ACC112 (cell line): ENCODE results near the gene THPO.

Experiments used
- H2AFZ ChIP-seq: fragments of 200-600 bp; sonication (generic); one replicate; pipeline ENCODE4 v1.6.0; 2017; ENCODE audit warnings: antibody characterized with exemption, low read length; ENCODE audit not compliant: unreplicated experiment
- H3K27ac ChIP-seq: fragments of 200-600 bp; sonication (generic); 2 replicates; pipeline ENCODE4 v1.5.1; 2014; ENCODE audit warnings: low read depth, mild to moderate bottlenecking, antibody characterized with exemption, low read length, moderate library complexity
- H3K27me3 ChIP-seq: fragments of 200-600 bp; sonication (generic); 2 replicates; pipeline ENCODE4 v1.6.1; 2014; ENCODE audit warnings: mild to moderate bottlenecking, antibody characterized with exemption, low read length, moderate library complexity, mixed read lengths; ENCODE audit not compliant: insufficient read depth
- H3K36me3 ChIP-seq: fragments of 200-600 bp; sonication (generic); 2 replicates; pipeline ENCODE4 v1.6.1; 2016; ENCODE audit warnings: mild to moderate bottlenecking, antibody characterized with exemption, low read length, moderate library complexity, mixed read lengths; ENCODE audit not compliant: insufficient read depth
- H3K4me1 ChIP-seq: fragments of 200-600 bp; sonication (generic); one replicate; pipeline ENCODE4 v1.6.1; 2016; ENCODE audit warnings: low read length, mixed read lengths; ENCODE audit not compliant: insufficient read depth, unreplicated experiment, control insufficient read depth
- H3K4me3 ChIP-seq: fragments of 200-600 bp; sonication (generic); 2 replicates; pipeline ENCODE4 v1.5.1; 2014; ENCODE audit warnings: mild to moderate bottlenecking, low read depth, low read length
- H3K79me2 ChIP-seq: fragments of 200-600 bp; sonication (generic); one replicate; pipeline ENCODE4 v1.6.0; 2016; ENCODE audit warnings: low read length; ENCODE audit not compliant: control insufficient read depth, unreplicated experiment, insufficient read depth

THPO gene

DNA sequence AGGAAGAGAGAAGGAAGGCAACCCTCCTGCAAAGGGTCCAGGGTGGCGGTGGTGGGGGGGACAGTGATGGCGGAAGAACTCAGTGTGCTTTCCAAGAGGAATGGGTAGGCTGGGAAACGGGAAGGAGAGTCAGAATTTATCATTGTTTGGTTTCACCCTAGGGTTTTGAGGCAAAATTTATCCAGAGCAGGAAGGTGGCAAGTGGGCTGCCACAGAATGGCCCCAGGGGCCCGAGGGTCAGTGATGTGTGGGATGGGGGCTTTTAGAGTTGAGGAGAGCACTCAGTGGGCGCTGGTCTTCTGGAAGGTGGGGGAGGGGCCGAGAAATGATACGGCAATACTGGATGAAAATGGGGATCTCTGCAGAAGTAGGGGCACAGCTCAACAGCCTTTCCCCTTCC is 40.0 kb downstream of the THPO start:
- H3K4me3 ChIP-seq = peak overlapping the region; percentile 83
- peak overlapping the region; percentile 94 for H3K27ac ChIP-seq
- H2AFZ ChIP-seq = no peak overlapping the region
- peaks cover 51% of the 10 kb centered on the region for H3K79me2 ChIP-seq
- peaks cover 15% of the 10 kb centered on the region; the same call in 1 of the 2 replicates for H3K36me3 ChIP-seq
- H3K27me3 ChIP-seq = no peaks in the 10 kb centered on the region
- H3K4me1 ChIP-seq = peaks cover 63% of the 10 kb centered on the region

DNA sequence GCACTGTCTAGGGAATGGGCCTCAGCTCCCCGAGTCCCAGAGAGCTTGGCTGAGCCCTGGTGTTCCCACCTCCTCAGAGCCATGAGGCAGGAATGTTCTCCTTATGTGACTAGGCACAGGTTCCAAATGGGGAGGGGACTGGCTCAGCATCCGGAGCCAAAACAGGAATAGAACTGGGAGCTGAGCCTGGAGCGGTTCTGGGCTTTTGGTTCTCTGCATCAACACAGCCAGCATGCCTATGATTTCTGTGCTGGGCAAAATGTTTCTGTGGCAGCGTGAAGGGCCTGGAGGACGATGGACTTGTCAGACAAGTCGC is 40.6 kb downstream of the THPO start, which contains the start of gene FAM131A:
TSS of gene FAM131A (plus strand) at position 202 of the 316 bp plus-strand sequence. CDS start at position 233, 31 bp downstream.
- H3K36me3 ChIP-seq = peaks cover 19% of the 10 kb centered on the region; the same call in 1 of the 2 replicates
- H3K27me3 ChIP-seq = no peaks in the 10 kb centered on the region
- H3K4me1 ChIP-seq = peaks cover 69% of the 10 kb centered on the region
- no peak within 1 kb of the TSS for H2AFZ ChIP-seq
- peak within 1 kb of the TSS; percentile 83 for H3K4me3 ChIP-seq
- peaks cover 55% of the 10 kb centered on the region for H3K79me2 ChIP-seq
- peak within 1 kb of the TSS; percentile 94 for H3K27ac ChIP-seq

DNA sequence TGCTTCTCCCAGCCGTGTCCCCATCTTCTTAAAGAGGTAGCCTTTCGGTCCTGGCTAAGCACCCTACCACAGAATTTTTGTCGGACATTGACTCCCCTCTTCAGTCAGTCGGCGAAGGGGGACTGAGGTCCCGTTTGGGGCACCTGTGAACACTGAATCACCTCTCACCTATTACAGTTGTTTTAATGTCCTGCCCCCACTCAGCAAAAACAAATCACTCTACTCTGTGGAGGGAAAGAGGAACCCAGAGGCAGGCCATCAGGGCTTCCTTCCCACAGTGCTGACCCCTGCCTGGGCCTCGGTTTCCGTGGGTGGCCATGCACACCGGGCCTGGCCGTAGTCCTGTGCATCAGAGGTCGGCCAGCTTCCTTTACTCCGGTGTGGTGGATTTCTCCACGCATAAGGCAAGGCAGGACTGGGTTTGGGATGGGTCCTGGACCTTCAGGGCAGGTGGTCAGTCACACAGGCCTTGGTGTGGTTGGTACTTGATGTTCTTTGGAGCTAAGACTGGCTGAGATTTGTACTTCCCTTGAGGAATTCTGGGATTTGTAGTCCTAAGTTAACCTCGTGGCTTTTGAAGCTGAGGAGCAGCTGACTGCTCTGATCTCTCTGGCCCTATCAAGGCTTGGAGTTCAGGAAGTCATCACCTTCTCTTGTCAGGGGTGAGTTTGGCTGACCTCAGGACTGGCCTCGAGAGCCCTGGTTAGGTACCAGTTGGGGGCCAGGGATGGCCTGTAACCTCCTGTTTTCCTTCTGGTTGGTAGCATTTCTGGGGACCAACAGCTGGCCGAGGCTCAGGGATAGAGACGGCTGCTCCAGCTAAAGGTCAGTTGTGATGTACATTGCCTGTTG is 41.2 kb downstream of the THPO start:
- Histone ChIP-seq H3K4me1 (peaks cover 75% of the 10 kb centered on the region), H3K4me3 (peak overlapping the region; percentile 83), H3K36me3 (peaks cover 22% of the 10 kb centered on the region; the same call in 1 of the 2 replicates), H3K79me2 (peaks cover 55% of the 10 kb centered on the region), H3K27me3 (no peaks in the 10 kb centered on the region), H3K27ac (peak overlapping the region; percentile 94), H2AFZ (no peak overlapping the region)

DNA sequence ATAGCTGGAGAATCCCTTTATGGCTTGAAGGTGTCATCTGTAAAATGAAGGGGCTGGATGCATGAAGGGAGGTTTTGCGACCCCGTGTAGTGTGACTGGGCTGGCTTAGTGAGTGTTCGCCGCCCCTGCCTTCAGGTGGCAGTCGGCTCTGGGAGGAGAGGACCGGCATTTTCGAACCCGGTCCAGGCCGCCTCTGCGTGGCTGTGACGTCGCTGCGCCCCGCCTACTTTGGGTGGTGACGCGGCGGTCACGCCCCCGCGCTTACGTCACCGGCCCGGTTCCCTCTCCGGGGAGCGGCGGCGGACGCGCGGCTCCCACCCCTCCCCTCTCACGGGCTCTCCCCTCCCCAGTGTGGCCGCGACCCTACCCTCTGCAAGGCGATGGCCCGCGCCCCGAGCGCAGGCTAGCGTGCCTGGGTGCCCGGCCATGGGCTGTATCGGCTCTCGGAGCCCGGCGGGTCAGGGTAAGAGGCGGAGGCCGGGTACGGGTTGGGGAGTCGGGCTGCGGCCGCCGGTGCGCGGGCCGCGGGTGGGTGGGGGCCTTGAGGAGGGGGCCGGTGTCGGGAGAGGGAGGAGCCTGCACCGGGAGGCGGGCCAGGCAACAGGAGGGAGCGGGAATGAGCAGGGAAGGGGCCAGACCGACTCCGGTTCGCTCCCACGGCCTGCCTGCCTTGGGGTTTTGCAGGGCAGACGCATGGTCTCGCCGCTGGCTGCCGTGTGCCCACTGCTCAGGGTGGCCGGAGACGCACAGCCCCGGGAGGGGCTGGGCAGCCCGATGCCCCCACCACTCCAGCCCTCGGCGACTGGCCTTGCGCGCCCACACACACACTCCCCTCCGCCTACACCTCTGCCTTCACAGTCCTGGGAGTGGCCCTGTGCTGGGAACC is 42.1 kb downstream of the THPO start:
- no peaks in the 10 kb centered on the region for H3K27me3 ChIP-seq
- H3K79me2 ChIP-seq = peaks cover 50% of the 10 kb centered on the region
- H3K36me3 ChIP-seq = peaks cover 30% of the 10 kb centered on the region; the same call in 1 of the 2 replicates
- peak overlapping the region; percentile 83 for H3K4me3 ChIP-seq
- no peak overlapping the region for H2AFZ ChIP-seq
- peaks cover 80% of the 10 kb centered on the region for H3K4me1 ChIP-seq
- H3K27ac ChIP-seq = peak overlapping the region; percentile 94

DNA sequence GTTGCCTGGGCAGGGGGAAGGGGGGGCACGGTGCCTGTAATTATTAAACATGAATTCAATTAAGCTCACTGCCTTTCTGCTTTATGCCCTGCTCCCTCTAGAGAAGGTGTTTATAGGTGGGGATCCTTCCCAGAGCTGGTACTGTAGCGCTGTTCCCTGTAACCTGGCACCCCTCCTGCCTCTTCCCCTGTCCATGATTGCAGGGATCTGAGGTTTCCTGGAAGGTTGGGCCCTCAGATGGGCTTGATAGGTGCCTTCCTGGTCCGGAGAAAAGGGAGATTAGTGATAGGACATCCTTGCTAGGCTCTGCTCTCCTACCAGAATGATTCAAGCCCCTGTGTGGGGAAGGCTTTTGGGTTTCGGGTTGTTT is 42.7 kb downstream of the THPO start:
- peaks cover 75% of the 10 kb centered on the region for H3K4me1 ChIP-seq
- H3K36me3 ChIP-seq = peaks cover 34% of the 10 kb centered on the region
- H3K27ac ChIP-seq = peak overlapping the region; percentile 94
- peaks cover 48% of the 10 kb centered on the region for H3K79me2 ChIP-seq
- H3K4me3 ChIP-seq = peak overlapping the region; percentile 83
- no peaks in the 10 kb centered on the region for H3K27me3 ChIP-seq
- no peak overlapping the region for H2AFZ ChIP-seq

DNA sequence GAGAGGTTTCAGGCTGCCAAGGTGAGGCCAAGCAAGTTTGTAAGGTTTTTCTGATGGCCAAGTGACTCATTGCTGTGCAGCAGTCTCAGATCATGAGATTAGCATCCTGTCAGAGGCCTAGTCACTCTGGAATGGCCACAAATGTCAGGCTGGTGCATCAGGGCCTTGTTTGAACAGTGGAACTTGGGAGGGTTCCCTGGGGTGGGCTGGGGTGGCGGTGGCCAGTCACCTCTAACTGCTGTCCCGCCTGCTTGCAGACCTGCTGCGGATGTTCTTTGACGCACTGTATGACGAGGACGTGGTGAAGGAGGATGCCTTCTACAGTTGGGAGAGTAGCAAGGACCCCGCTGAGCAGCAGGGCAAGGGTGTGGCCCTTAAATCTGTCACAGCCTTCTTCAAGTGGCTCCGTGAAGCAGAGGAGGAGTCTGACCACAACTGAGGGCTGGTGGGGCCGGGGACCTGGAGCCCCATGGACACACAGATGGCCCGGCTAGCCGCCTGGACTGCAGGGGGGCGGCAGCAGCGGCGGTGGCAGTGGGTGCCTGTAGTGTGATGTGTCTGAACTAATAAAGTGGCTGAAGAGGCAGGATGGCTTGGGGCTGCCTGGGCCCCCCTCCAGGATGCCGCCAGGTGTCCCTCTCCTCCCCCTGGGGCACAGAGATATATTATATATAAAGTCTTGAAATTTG is 43.4 kb downstream of the THPO start:
- Histone ChIP-seq H3K27ac (peak overlapping the region; percentile 94), H3K4me3 (no peak overlapping the region), H3K36me3 (peaks cover 38% of the 10 kb centered on the region), H2AFZ (no peak overlapping the region), H3K79me2 (peaks cover 43% of the 10 kb centered on the region), H3K4me1 (peaks cover 75% of the 10 kb centered on the region), H3K27me3 (no peaks in the 10 kb centered on the region)

DNA sequence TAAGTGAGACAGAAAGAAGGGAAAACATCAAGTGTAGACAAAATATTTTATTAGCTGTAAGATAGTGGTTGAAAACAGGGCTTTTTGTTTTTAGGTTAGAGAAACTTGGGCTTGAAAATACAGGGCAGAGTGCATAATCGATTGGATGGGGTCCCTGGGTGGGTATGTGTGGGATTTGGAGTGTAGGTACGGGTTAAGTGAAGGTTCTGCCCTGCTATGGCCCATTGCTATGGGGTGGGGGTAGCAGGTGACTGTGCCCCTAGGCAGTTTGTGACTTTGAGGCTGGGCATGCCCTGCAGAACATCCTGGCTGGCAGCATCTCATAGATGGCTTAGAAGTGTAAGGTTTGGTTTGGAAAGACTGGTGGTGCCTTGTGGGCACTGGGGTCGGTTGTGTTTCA is 44.3 kb downstream of the THPO start:
- Histone ChIP-seq H3K4me3 (no peak overlapping the region), H2AFZ (no peak overlapping the region), H3K36me3 (peaks cover 47% of the 10 kb centered on the region), H3K27ac (peak overlapping the region; percentile 94), H3K4me1 (peaks cover 70% of the 10 kb centered on the region), H3K27me3 (no peaks in the 10 kb centered on the region), H3K79me2 (peaks cover 39% of the 10 kb centered on the region)

DNA sequence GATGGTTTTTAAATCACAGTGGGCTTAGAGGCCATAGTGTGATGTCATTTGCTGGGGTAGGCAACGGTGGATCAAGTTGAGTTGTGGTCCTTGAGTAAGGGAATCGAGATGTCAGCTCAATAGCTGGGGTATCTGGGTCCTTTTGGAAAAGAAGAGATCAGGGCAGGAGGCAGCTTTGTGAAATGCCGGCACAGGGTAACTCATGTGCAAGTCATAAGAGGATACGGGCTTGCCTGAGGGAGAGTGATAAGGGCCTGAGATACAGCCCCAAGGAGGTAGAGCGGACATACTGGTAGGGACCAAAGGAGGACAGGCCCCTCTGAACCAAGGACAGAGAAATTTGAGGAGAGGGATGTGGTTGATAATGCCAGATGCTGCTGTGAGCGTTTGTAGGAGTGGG is 44.8 kb downstream of the THPO start:
- peaks cover 39% of the 10 kb centered on the region for H3K79me2 ChIP-seq

DNA sequence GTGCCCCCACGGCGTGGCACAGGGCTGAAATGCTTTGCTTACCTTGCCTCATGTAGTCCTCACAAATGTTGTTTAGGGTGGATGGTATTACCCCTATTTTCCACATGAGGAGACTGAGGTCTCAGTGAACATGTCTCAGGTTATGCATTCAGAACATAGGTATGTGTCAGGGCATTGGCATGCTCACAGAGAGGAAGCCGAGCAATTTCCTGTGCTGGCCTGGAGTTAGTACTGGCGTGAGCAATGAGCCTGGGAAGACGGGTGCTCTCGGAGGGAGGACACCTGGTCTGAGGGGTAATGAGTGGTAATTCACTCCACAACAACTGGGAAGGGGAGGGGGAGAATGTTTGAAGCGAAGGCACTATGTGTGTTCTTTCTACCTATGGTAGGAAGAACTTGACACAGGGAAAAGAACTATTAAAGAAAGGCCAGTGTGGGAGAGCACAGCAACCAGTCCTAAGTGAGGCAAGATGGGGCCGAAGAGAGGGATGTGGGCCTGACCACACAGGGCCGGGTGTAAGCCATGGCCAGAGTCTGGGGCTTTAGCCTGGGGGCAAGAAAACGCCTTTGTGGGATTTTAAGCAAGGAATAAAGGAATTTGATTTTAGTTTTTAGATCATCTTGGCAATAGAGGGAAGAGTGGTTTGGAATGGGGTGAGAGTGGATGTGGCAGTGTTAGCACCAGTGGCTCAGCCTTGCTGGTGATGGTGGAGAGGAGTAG is 45.5 kb downstream of the THPO start:
- Histone ChIP-seq H3K36me3 (peaks cover 57% of the 10 kb centered on the region), H3K27me3 (no peaks in the 10 kb centered on the region), H3K4me3 (peak overlapping the region; percentile 9; the same call in 1 of the 2 replicates), H3K27ac (peak overlapping the region; percentile 94), H3K79me2 (peaks cover 36% of the 10 kb centered on the region), H2AFZ (no peak overlapping the region), H3K4me1 (peaks cover 59% of the 10 kb centered on the region)

More for the DNA sequence above, 44.8 kb downstream of the THPO start:
- H3K27me3 ChIP-seq = no peaks in the 10 kb centered on the region
- peaks cover 66% of the 10 kb centered on the region for H3K4me1 ChIP-seq
- H2AFZ ChIP-seq = no peak overlapping the region
- 0 out of 2 replicates have a peak overlapping the region, but pooled peaks have one; percentile 9 for H3K4me3 ChIP-seq
- H3K36me3 ChIP-seq = peaks cover 52% of the 10 kb centered on the region
- peak overlapping the region; percentile 94 for H3K27ac ChIP-seq

DNA sequence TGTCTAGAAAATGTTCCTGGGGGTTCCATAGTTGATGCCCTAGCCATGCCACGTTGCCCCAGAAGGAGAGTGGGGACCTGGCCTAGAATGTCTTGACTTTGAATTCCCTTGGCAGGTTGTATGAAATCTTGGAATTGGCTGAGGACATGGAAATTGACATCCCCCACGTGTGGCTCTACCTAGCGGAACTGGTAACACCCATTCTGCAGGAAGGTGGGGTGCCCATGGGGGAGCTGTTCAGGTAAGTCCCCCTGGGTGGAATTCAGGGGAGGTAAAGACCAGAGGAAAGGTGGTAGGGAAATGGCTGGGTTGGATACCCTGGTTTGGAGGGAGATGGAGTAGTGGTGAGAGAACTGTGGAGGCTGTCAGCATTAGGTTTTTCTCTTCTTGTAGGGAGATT is 49.5 kb downstream of the THPO start:
- H3K27ac ChIP-seq = no peak overlapping the region
- peaks cover 27% of the 10 kb centered on the region for H3K4me1 ChIP-seq
- H3K79me2 ChIP-seq = peaks cover 61% of the 10 kb centered on the region
- H3K27me3 ChIP-seq = no peaks in the 10 kb centered on the region
- no peak overlapping the region for H3K4me3 ChIP-seq
- H3K36me3 ChIP-seq = peaks cover 87% of the 10 kb centered on the region
- H2AFZ ChIP-seq = no peak overlapping the region
